ENCODE results near the gene DISC1. TPM values are rescaled to one million over a fixed set of nuclear protein-coding genes. Genes with fewer than 3 reads are reported as not detected.
"Not testable (repeated sequence)": the region's sequence is repeated elsewhere in the genome, so short reads cannot be mapped to it uniquely, and the experiment has no call there.

Gene DISC1
- total RNA-seq, 2 experiments from 2014 or later = 2.8 to 3.9 TPM

DNA sequence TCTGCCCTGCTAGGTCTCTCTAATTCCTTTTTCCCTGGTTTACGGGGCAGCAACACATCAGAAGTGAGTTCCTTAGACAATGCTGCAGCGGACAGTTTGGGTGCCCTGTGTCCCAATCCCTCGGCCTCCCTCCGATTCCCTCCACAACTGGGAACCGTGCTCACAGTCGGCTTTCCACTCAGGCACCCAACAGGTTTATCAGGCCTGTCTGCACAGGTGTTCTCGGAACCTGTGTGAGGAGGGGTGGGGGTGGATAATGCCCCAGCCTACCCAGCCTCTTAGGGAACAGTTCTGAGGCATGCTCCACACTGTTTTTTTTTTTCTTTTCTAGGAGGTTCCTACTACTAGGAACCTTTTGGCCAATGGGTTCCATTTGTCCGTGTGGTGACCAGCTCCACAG lies 131.2 kb downstream of the DISC1 start:
- CTCF ChIA-PET = interaction anchor here (0.6 to 3.6 kb wide), 16 partner anchors 9 to 82 kb away, joined by 3 to 41 read pairs (median 6); no protein-coding TSS in a partner anchor
- POLR2A ChIA-PET = no interaction called here
- peaks cover 10% of the 10 kb centered on the region for H3K9me3 Mint-ChIP-seq
- DNase-seq = no peak
- H3K36me3 Mint-ChIP-seq = peaks cover 16% of the 10 kb centered on the region
- intact Hi-C loops (cut with micrococcal nuclease) = loop anchor here (5.0 kb wide), 2 partner anchors 50 to 875 kb away; partner anchors contain the start of gene SIPA1L2
- no peaks in the 10 kb centered on the region for H3K4me1 Mint-ChIP-seq (ENCODE audit: low read depth)
- no peak overlapping the region for H3K27ac Mint-ChIP-seq
- no peak overlapping the region for H3K4me3 Mint-ChIP-seq
- no peaks in the 10 kb centered on the region for H3K27me3 Mint-ChIP-seq

DNA sequence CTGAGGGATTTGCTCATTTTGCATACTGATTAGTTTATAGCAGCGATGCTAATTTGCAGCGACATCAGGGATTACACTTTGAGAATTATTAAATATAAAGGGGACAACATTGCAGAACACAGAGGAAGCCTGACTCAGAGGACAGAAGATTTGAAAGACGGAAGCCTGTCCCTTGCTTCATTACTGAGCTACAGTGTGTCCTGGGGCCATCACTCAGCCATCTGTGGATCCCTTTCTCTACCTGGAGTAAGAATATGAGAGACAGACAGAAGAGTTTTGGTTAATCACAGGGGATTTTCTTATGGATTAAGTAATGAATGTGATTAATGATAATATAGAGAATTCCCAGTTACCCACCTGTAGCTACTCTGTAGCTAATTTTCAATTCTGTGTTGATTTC lies 134.7 kb downstream of the DISC1 start:
- Mint-ChIP-seq H3K4me1 (ENCODE audit: low read depth) (no peaks in the 10 kb centered on the region), H3K4me3 (no peak overlapping the region), H3K27ac (no peak overlapping the region), H3K36me3 (no peaks in the 10 kb centered on the region), H3K9me3 (no peaks in the 10 kb centered on the region), H3K27me3 (no peaks in the 10 kb centered on the region)
- intact Hi-C loops (cut with micrococcal nuclease) = no loop called here
- POLR2A ChIA-PET = no interaction called here
- CTCF ChIA-PET = interaction anchor here (0.6 kb wide), 1 partner anchor 11 kb away, joined by 3 read pairs; no protein-coding TSS in a partner anchor
- no peak for DNase-seq

DNA sequence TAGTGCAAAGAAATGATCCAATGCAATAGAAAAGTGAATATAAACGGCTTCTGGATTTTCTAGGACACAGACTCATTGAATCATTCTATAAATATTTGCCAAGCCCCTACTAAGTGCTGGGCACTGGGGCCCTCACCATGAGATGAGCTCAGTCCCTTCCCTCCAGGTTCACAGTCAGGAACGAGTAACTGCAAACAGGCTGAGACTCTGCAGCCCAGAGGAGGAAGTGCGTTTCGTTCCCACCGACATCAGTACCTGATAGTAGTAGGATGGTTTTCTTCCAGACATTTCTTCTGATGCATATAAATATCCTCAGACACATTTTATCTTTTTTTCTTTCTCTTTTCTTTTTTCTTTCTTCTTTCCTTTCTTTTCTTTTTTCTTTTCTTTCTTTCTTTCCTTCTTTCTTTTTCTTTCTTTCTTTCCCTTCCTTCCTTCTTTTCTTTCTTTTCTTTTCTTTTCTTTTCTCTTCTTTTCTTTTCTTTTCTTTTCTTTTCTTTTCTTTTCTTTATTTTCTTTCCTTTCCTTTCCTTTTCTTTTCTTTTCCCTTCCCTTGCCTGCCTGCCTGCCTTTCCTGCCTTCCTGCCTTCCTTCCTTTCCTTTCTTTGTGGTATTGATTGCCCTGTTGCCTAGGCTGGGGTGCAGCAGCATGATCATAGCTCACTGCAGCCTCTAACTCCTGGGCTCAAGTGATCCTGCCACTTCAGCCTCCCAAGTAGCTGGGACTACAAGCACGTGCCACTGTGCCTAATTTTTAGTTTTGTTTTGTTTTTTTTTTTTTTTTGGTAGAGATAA lies 135.4 kb downstream of the DISC1 start:
- no peaks in the 10 kb centered on the region for H3K36me3 Mint-ChIP-seq
- no peaks in the 10 kb centered on the region for H3K27me3 Mint-ChIP-seq
- H3K27ac Mint-ChIP-seq = no peak overlapping the region
- H3K4me1 Mint-ChIP-seq (ENCODE audit: low read depth) = no peaks in the 10 kb centered on the region
- ChIA-PET POLR2A (no interaction called here), CTCF (interaction anchor here (0.6 kb wide), 1 partner anchor 12 kb away, joined by 3 read pairs; no protein-coding TSS in a partner anchor)
- no peaks in the 10 kb centered on the region for H3K9me3 Mint-ChIP-seq
- no peak overlapping the region for H3K4me3 Mint-ChIP-seq
- no peak for DNase-seq
- intact Hi-C loops (cut with micrococcal nuclease) = no loop called here

DNA sequence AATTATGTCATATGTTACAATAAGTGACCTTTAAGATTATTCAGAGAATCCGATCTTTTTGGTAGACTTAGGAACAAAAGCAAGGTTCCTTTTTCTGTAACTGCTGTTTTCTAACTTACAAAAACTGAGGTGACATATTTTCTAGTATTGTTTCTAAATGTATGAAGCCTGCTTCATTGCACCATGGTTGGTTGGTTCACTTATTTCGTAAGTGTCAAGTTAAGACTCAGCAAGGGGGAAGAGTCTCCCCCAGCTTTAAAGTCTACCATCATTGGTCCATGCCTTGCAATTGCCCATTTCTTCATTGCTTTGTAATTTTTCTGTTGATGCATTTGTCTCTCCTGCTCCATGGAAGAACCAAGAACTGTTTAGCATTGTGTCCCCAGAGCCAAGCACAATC lies 136.9 kb downstream of the DISC1 start:
- Mint-ChIP-seq H3K27ac (no peak overlapping the region), H3K9me3 (no peaks in the 10 kb centered on the region), H3K4me3 (no peak overlapping the region), H3K36me3 (no peaks in the 10 kb centered on the region), H3K27me3 (no peaks in the 10 kb centered on the region), H3K4me1 (ENCODE audit: low read depth) (no peaks in the 10 kb centered on the region)
- intact Hi-C loops (cut with micrococcal nuclease) = no loop called here
- ChIA-PET POLR2A (no interaction called here), CTCF (no interaction called here)
- DNase-seq = no peak

GRCh38 chr1:231765825-231766224 lies 139.2 kb downstream of the DISC1 start:
- H3K4me1 Mint-ChIP-seq (ENCODE audit: low read depth); H3K4me3 Mint-ChIP-seq; H3K36me3 Mint-ChIP-seq; H3K27me3 Mint-ChIP-seq; intact Hi-C loops (cut with micrococcal nuclease); H3K9me3 Mint-ChIP-seq; DNase-seq; POLR2A ChIA-PET; H3K27ac Mint-ChIP-seq: not testable (repeated sequence)
- CTCF ChIA-PET = interaction anchor here (4.8 kb wide), 1 partner anchor 10 kb away, joined by 41 read pairs; no protein-coding TSS in a partner anchor

- no peak for DNase-seq
- Mint-ChIP-seq H3K9me3 (no peaks in the 10 kb centered on the region), H3K4me1 (ENCODE audit: low read depth) (no peaks in the 10 kb centered on the region), H3K4me3 (no peak overlapping the region), H3K27me3 (no peaks in the 10 kb centered on the region), H3K27ac (no peak overlapping the region), H3K36me3 (peaks cover 6% of the 10 kb centered on the region)
- ChIA-PET CTCF (interaction anchor here (1.0 to 4.8 kb wide), 3 partner anchors 9 to 40 kb away, joined by 3 to 41 read pairs (median 3); no protein-coding TSS in a partner anchor), POLR2A (no interaction called here)
- intact Hi-C loops (cut with micrococcal nuclease) = no loop called here
Observed at GRCh38 chr1:231767471-231767870, 140.9 kb downstream of the DISC1 start.

- intact Hi-C loops (cut with micrococcal nuclease) = no loop called here
- Mint-ChIP-seq H3K9me3 (no peaks in the 10 kb centered on the region), H3K27ac (no peak overlapping the region), H3K4me3 (no peak overlapping the region), H3K27me3 (no peaks in the 10 kb centered on the region), H3K36me3 (peaks cover 8% of the 10 kb centered on the region), H3K4me1 (ENCODE audit: low read depth) (no peaks in the 10 kb centered on the region)
- CTCF ChIA-PET = interaction anchor here (4.8 kb wide), 1 partner anchor 13 kb away, joined by 41 read pairs; no protein-coding TSS in a partner anchor
- DNase-seq = no peak
- POLR2A ChIA-PET = no interaction called here
Observed at GRCh38 chr1:231768416-231768815, 141.8 kb downstream of the DISC1 start.

- Mint-ChIP-seq H3K36me3 (peaks cover 17% of the 10 kb centered on the region), H3K4me3 (no peak overlapping the region), H3K4me1 (ENCODE audit: low read depth) (no peaks in the 10 kb centered on the region), H3K27me3 (no peaks in the 10 kb centered on the region), H3K27ac (no peak overlapping the region), H3K9me3 (no peaks in the 10 kb centered on the region)
- CTCF ChIA-PET = interaction anchor here (3.6 kb wide), 1 partner anchor 14 kb away, joined by 25 read pairs; no protein-coding TSS in a partner anchor
- DNase-seq = no peak
- intact Hi-C loops (cut with micrococcal nuclease) = no loop called here
- POLR2A ChIA-PET = no interaction called here
Observed at GRCh38 chr1:231770506-231771175, 144.1 kb downstream of the DISC1 start.

- Mint-ChIP-seq H3K36me3 (peaks cover 17% of the 10 kb centered on the region), H3K4me3 (no peak overlapping the region), H3K27ac (no peak overlapping the region), H3K9me3 (no peaks in the 10 kb centered on the region), H3K27me3 (no peaks in the 10 kb centered on the region), H3K4me1 (ENCODE audit: low read depth) (no peaks in the 10 kb centered on the region)
- CTCF ChIA-PET = interaction anchor here (1.6 kb wide), 1 partner anchor 18 kb away, joined by 9 read pairs; no protein-coding TSS in a partner anchor
- no peak for DNase-seq
- POLR2A ChIA-PET = no interaction called here
- intact Hi-C loops (cut with micrococcal nuclease) = no loop called here
Observed at GRCh38 chr1:231774719-231775335, 148.2 kb downstream of the DISC1 start.

- no peaks in the 10 kb centered on the region for H3K27me3 Mint-ChIP-seq
- H3K9me3 Mint-ChIP-seq = no peaks in the 10 kb centered on the region
- H3K4me3 Mint-ChIP-seq = no peak overlapping the region
- DNase-seq = no peak
- H3K27ac Mint-ChIP-seq = no peak overlapping the region
- POLR2A ChIA-PET = no interaction called here
- intact Hi-C loops (cut with micrococcal nuclease) = no loop called here
- CTCF ChIA-PET = interaction anchor here (1.3 to 1.6 kb wide), 2 partner anchors 9 to 19 kb away, joined by 3 to 9 read pairs; no protein-coding TSS in a partner anchor
- H3K4me1 Mint-ChIP-seq (ENCODE audit: low read depth) = no peaks in the 10 kb centered on the region
- peaks cover 15% of the 10 kb centered on the region for H3K36me3 Mint-ChIP-seq
Observed at GRCh38 chr1:231776010-231776756, 149.6 kb downstream of the DISC1 start.

- no peak for DNase-seq
- intact Hi-C loops (cut with micrococcal nuclease) = no loop called here
- peaks cover 13% of the 10 kb centered on the region for H3K36me3 Mint-ChIP-seq
- H3K4me3 Mint-ChIP-seq = no peak overlapping the region
- no peaks in the 10 kb centered on the region for H3K27me3 Mint-ChIP-seq
- H3K27ac Mint-ChIP-seq = no peak overlapping the region
- no peaks in the 10 kb centered on the region for H3K4me1 Mint-ChIP-seq (ENCODE audit: low read depth)
- ChIA-PET POLR2A (no interaction called here), CTCF (interaction anchor here (1.3 to 1.6 kb wide), 2 partner anchors 10 to 20 kb away, joined by 3 to 9 read pairs; no protein-coding TSS in a partner anchor)
- H3K9me3 Mint-ChIP-seq = no peaks in the 10 kb centered on the region
Observed at GRCh38 chr1:231776757-231777062, 150.1 kb downstream of the DISC1 start.

Measured in activated CD4-positive, alpha-beta memory T cell treated with anti-CD3 and anti-CD28 coated beads for 36 hours (primary cell).